ENCODE data around the gene TMEM132D.

- TF ChIP-seq CTCF (IDR thresholded peaks at IDR 0.05; ENCODE audit: extremely low read depth in 1 of 2, insufficient read depth in 1 of 2, low read depth in 1 of 2, low read length in 2 of 2) (no peak), POLR2A (IDR thresholded peaks at IDR 0.05; ENCODE audit: low read depth, low read length) (no peak), FOS (IDR thresholded peaks at IDR 0.05; ENCODE audit: borderline replicate concordance, insufficient read depth, low read length) (no peak), POLR2AphosphoS5 (IDR thresholded peaks at IDR 0.05; ENCODE audit: insufficient read depth, low read depth, low read length) (no peak), MAX (IDR thresholded peaks at IDR 0.05; ENCODE audit: insufficient read depth, insufficient read length) (no peak), EZH2 (IDR thresholded peaks at IDR 0.05; ENCODE audit: borderline replicate concordance, low read depth, low read length, severe bottlenecking) (no peak), MYC (IDR thresholded peaks at IDR 0.05; ENCODE audit: low read depth, low read length) (no peak), JUN (IDR thresholded peaks at IDR 0.05; ENCODE audit: borderline replicate concordance, insufficient read depth, insufficient read length, low read depth) (no peak)
These were observed 365.7 kb downstream of the TMEM132D start for GRCh38 chr12:129538137-129538536.
